ENCODE results near the gene TACR1. TPM values are rescaled to one million over a fixed set of nuclear protein-coding genes. Genes with fewer than 3 reads are reported as not detected.

TACR1 gene
- total and polyA plus RNA-seq, 2 experiments from 2014 or later = 3.5 to 7.3 TPM

DNA sequence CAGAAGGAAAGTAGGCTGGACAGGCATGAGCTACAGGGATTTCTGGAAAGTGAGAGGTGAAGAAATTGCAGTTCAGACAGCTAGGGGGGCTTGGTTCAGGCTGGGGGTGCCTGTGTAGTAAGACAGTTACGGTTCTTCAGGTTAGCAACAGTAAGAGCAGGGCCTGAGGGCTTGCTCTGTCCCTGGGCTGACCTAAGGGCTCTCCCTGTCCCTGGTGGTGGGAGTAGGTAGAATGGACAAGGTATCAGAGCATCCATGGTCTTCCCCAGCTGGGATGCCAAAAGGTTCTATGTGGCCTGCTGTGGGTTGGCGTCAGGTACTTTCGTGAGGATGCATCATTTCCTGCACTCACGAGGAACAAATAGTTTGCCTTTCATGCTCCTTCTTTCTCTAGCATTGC is 34.6 kb upstream of the TACR1 start:
- no peaks in the 10 kb centered on the region for H3K27me3 ChIP-seq (ENCODE audit: insufficient read depth)
- Mint-ChIP-seq H3K36me3 (ENCODE audit: low read depth) (no peaks in the 10 kb centered on the region), H3K4me3 (no peak overlapping the region), H3K9me3 (no peaks in the 10 kb centered on the region), H3K27me3 (ENCODE audit: insufficient read depth, low read depth, poor library complexity) (peaks cover 2% of the 10 kb centered on the region), H3K27ac (no peak overlapping the region), H3K4me1 (no peaks in the 10 kb centered on the region)
- H3K4me2 ChIP-seq = no peak overlapping the region
- H3K36me3 ChIP-seq (ENCODE audit: insufficient read depth) = no peaks in the 10 kb centered on the region
- H2AFZ ChIP-seq = no peak overlapping the region; the same call in 1 of the 2 replicates
- H3K4me1 ChIP-seq (ENCODE audit: insufficient read depth) = no peaks in the 10 kb centered on the region
- no peaks in the 10 kb centered on the region for H3K79me2 ChIP-seq (replicated peaks; ENCODE audit: insufficient read depth)
- H3K4me3 ChIP-seq = no peak overlapping the region
- H3K9me2 ChIP-seq (ENCODE audit: insufficient read depth) = peaks cover 7% of the 10 kb centered on the region
- ATAC-seq (peak; percentile 28; the same call in 1 of the 3 replicates), DNase-seq (ENCODE audit: low spot score) (no peak)
- H3K27ac ChIP-seq (ENCODE audit: low read depth) = no peak overlapping the region
- no peaks in the 10 kb centered on the region for H3F3A ChIP-seq (replicated peaks; ENCODE audit: low read depth)
- no peaks in the 10 kb centered on the region for H4K20me1 ChIP-seq (replicated peaks; ENCODE audit: insufficient read depth)
- TF ChIP-seq ZNF114 (CRISPR knock-in tag; IDR thresholded peaks at IDR 0.05) (no peak), CREB1 (CRISPR knock-in tag; IDR thresholded peaks at IDR 0.05; ENCODE audit: low read depth) (no peak), JUNB (IDR thresholded peaks at IDR 0.05; ENCODE audit: unreplicated experiment) (no peak), EZH2 (IDR thresholded peaks at IDR 0.05; ENCODE audit: low read depth, unreplicated experiment) (no peak), EZH2phosphoT487 (IDR thresholded peaks at IDR 0.05; ENCODE audit: unreplicated experiment) (no peak), ZNF331 (CRISPR knock-in tag; IDR thresholded peaks at IDR 0.05; ENCODE audit: low read depth) (no peak), POLR2AphosphoS5 (IDR thresholded peaks at IDR 0.05; ENCODE audit: low read depth) (no peak), STAT1 (IDR thresholded peaks at IDR 0.05; ENCODE audit: unreplicated experiment) (no peak), NANOG (IDR thresholded peaks at IDR 0.05; ENCODE audit: borderline replicate concordance) (no peak)
- TF ChIP-seq, protein P1, sequence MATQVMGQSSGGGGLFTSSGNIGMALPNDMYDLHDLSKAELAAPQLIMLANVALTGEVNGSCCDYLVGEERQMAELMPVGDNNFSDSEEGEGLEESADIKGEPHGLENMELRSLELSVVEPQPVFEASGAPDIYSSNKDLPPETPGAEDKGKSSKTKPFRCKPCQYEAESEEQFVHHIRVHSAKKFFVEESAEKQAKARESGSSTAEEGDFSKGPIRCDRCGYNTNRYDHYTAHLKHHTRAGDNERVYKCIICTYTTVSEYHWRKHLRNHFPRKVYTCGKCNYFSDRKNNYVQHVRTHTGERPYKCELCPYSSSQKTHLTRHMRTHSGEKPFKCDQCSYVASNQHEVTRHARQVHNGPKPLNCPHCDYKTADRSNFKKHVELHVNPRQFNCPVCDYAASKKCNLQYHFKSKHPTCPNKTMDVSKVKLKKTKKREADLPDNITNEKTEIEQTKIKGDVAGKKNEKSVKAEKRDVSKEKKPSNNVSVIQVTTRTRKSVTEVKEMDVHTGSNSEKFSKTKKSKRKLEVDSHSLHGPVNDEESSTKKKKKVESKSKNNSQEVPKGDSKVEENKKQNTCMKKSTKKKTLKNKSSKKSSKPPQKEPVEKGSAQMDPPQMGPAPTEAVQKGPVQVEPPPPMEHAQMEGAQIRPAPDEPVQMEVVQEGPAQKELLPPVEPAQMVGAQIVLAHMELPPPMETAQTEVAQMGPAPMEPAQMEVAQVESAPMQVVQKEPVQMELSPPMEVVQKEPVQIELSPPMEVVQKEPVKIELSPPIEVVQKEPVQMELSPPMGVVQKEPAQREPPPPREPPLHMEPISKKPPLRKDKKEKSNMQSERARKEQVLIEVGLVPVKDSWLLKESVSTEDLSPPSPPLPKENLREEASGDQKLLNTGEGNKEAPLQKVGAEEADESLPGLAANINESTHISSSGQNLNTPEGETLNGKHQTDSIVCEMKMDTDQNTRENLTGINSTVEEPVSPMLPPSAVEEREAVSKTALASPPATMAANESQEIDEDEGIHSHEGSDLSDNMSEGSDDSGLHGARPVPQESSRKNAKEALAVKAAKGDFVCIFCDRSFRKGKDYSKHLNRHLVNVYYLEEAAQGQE (IDR thresholded peaks at IDR 0.05; ENCODE audit: unreplicated experiment) = no peak
- TF ChIP-seq, protein P2, sequence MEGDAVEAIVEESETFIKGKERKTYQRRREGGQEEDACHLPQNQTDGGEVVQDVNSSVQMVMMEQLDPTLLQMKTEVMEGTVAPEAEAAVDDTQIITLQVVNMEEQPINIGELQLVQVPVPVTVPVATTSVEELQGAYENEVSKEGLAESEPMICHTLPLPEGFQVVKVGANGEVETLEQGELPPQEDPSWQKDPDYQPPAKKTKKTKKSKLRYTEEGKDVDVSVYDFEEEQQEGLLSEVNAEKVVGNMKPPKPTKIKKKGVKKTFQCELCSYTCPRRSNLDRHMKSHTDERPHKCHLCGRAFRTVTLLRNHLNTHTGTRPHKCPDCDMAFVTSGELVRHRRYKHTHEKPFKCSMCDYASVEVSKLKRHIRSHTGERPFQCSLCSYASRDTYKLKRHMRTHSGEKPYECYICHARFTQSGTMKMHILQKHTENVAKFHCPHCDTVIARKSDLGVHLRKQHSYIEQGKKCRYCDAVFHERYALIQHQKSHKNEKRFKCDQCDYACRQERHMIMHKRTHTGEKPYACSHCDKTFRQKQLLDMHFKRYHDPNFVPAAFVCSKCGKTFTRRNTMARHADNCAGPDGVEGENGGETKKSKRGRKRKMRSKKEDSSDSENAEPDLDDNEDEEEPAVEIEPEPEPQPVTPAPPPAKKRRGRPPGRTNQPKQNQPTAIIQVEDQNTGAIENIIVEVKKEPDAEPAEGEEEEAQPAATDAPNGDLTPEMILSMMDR (conservative IDR thresholded peaks at IDR 0.05; ENCODE audit: low read depth in 2 of 2) = no peak
- TF ChIP-seq, protein P3, sequence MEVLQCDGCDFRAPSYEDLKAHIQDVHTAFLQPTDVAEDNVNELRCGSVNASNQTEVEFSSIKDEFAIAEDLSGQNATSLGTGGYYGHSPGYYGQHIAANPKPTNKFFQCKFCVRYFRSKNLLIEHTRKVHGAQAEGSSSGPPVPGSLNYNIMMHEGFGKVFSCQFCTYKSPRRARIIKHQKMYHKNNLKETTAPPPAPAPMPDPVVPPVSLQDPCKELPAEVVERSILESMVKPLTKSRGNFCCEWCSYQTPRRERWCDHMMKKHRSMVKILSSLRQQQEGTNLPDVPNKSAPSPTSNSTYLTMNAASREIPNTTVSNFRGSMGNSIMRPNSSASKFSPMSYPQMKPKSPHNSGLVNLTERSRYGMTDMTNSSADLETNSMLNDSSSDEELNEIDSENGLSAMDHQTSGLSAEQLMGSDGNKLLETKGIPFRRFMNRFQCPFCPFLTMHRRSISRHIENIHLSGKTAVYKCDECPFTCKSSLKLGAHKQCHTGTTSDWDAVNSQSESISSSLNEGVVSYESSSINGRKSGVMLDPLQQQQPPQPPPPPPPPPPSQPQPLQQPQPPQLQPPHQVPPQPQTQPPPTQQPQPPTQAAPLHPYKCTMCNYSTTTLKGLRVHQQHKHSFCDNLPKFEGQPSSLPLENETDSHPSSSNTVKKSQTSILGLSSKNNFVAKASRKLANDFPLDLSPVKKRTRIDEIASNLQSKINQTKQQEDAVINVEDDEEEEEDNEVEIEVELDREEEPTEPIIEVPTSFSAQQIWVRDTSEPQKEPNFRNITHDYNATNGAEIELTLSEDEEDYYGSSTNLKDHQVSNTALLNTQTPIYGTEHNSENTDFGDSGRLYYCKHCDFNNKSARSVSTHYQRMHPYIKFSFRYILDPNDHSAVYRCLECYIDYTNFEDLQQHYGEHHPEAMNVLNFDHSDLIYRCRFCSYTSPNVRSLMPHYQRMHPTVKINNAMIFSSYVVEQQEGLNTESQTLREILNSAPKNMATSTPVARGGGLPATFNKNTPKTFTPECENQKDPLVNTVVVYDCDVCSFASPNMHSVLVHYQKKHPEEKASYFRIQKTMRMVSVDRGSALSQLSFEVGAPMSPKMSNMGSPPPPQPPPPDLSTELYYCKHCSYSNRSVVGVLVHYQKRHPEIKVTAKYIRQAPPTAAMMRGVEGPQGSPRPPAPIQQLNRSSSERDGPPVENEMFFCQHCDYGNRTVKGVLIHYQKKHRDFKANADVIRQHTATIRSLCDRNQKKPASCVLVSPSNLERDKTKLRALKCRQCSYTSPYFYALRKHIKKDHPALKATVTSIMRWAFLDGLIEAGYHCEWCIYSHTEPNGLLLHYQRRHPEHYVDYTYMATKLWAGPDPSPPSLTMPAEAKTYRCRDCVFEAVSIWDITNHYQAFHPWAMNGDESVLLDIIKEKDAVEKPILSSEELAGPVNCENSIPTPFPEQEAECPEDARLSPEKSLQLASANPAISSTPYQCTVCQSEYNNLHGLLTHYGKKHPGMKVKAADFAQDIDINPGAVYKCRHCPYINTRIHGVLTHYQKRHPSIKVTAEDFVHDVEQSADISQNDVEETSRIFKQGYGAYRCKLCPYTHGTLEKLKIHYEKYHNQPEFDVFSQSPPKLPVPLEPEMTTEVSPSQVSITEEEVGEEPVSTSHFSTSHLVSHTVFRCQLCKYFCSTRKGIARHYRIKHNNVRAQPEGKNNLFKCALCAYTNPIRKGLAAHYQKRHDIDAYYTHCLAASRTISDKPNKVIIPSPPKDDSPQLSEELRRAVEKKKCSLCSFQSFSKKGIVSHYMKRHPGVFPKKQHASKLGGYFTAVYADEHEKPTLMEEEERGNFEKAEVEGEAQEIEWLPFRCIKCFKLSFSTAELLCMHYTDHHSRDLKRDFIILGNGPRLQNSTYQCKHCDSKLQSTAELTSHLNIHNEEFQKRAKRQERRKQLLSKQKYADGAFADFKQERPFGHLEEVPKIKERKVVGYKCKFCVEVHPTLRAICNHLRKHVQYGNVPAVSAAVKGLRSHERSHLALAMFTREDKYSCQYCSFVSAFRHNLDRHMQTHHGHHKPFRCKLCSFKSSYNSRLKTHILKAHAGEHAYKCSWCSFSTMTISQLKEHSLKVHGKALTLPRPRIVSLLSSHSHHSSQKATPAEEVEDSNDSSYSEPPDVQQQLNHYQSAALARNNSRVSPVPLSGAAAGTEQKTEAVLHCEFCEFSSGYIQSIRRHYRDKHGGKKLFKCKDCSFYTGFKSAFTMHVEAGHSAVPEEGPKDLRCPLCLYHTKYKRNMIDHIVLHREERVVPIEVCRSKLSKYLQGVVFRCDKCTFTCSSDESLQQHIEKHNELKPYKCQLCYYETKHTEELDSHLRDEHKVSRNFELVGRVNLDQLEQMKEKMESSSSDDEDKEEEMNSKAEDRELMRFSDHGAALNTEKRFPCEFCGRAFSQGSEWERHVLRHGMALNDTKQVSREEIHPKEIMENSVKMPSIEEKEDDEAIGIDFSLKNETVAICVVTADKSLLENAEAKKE (CRISPR knock-in tag; IDR thresholded peaks at IDR 0.05) = no peak
- TF ChIP-seq, protein P4, sequence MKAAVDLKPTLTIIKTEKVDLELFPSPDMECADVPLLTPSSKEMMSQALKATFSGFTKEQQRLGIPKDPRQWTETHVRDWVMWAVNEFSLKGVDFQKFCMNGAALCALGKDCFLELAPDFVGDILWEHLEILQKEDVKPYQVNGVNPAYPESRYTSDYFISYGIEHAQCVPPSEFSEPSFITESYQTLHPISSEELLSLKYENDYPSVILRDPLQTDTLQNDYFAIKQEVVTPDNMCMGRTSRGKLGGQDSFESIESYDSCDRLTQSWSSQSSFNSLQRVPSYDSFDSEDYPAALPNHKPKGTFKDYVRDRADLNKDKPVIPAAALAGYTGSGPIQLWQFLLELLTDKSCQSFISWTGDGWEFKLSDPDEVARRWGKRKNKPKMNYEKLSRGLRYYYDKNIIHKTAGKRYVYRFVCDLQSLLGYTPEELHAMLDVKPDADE (IDR thresholded peaks at IDR 0.05) = no peak

Measured in GM23338 (cell line).